KOPT-K1 (cell line): ENCODE data around the gene SLC35B4.

Source experiments
- H3K27ac ChIP-seq: fragments of 200-600 bp; sonication (generic); 2 replicates; pipeline ENCODE4 v1.5.1; 2016; ENCODE audit warnings: antibody characterized with exemption, mild to moderate bottlenecking, low read depth, low read length; ENCODE audit not compliant: poor library complexity, severe bottlenecking
- H3K36me3 ChIP-seq: fragments of 200-600 bp; sonication (generic); 2 replicates; pipeline ENCODE4 v1.5.1; 2017; ENCODE audit warnings: antibody characterized with exemption, mild to moderate bottlenecking, low read length, moderate library complexity; ENCODE audit not compliant: insufficient read depth
- H3K9me3 ChIP-seq: fragments of 200-600 bp; sonication (generic); 2 replicates; pipeline ENCODE4 v1.5.1; 2017; ENCODE audit warnings: antibody characterized with exemption, low read length, mild to moderate bottlenecking; ENCODE audit not compliant: insufficient read depth, poor library complexity, severe bottlenecking

Gene SLC35B4

DNA sequence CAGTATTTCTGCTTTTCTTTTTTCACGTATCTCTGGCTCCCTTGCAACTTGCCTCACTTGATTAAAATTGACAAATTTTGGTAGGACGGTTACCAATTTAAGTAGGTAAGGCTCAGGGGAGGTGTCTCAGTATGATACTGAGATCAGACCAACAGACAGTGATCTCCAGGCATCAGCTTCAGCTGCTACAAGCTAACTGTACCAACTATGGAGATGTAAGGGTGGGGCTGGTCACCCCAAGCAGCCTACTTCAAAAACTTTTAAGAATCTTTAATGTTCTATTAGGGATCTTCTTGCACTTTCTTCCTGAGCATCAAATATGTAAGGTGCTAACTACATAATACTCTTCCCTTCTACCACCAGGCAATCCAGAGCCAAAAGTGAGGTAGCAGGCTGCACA is 26.9 kb downstream of the SLC35B4 start:
- Histone ChIP-seq H3K27ac (no peak overlapping the region), H3K9me3 (no peaks in the 10 kb centered on the region), H3K36me3 (peaks cover 18% of the 10 kb centered on the region)

DNA sequence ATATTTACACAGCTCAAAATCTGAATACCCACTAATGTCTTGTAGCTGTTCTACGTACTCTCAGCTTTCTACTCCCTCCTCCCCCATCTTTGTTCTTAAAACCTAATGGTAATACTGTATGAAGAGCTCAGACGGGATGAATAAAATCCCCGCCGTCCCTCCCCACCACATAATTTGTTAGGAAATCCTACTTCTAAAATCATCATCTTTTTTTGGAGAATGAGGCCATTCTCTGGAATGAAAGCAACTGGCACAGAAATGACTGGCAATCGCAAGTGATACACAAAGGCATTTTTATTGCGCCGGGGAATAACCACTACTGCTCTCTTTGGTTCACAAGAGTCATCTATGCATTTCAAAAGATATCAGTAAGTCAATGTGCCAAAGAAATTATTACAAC is 27.3 kb downstream of the SLC35B4 start:
- peaks cover 13% of the 10 kb centered on the region for H3K36me3 ChIP-seq
- H3K27ac ChIP-seq = no peak overlapping the region
- H3K9me3 ChIP-seq = no peaks in the 10 kb centered on the region

DNA sequence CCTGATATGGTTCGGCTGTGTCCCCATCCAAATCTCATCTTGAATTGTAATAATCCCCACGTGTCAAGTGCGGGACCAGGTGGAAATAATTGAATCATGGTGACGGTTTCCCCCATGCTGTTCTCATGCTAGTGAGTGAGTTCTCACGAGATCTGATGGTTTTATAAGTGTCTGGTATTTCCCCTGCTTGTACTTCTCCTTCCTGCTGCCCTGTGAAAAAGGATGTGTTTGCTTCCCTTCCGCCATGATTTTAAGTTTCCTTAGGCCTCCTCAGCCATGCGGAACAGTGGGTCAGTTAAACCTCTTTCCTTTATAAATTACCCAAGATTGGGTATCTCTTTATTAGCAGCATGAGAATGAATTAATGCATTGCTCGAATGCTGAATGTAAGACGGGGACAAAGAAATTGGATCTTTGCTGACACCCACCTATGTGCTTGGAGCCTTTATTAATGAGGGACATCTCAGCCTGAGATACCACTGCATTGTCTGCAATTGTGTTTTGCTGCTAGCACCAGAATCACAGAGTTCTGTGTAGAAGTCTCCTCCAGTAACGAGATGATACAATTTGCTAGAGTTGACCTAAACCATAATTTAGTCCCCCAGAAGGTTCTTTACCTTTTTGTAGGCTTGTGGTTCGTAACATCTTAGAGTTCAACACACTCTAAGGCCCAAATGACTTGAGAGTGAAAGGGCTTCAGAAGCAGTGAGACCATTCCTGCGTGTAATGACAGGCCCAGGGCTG is 28.6 kb downstream of the SLC35B4 start:
- no peaks in the 10 kb centered on the region for H3K9me3 ChIP-seq
- H3K27ac ChIP-seq = no peak overlapping the region
- peaks cover 8% of the 10 kb centered on the region; the same call in 1 of the 2 replicates for H3K36me3 ChIP-seq

DNA sequence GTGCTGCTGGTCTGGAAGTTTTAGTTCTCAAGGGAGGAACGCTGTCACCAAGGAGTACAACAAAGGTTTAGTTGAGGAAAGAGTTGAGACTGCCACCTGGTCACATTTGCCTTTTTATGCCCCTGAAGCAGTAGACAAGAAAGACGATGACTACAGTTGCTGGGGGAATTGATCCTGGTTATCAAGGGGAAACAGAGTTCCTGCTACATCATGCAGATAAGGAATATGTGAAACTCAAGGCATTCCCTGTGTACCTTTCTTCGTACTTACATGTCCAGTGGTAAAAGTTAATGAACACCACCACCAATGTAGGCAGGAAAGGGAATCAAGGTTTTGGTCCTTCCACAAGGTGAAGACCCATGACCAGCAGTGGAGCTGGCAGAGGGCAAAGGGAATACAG is 31.8 kb downstream of the SLC35B4 start:
- Histone ChIP-seq H3K36me3 (no peaks in the 10 kb centered on the region), H3K9me3 (no peaks in the 10 kb centered on the region), H3K27ac (no peak overlapping the region)

DNA sequence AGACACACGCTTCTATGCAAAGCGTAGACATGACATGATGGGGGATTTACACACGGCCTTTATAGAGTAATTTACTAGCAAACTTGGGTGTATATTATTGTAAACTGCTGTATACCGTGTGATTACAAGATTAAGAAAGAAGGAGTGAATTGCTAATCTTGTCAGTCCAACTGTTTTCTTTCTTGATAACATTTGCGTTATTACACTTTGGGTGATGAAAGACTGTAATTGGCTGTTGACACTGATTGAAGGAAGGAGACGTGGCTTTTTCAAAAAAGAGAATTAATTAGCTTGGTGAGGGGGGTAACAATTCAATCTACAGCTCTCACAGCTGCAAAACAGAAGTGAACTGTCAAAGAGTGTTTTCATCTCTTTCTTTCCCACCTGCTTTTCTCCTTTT is 32.7 kb downstream of the SLC35B4 start:
- Histone ChIP-seq H3K9me3 (no peaks in the 10 kb centered on the region), H3K27ac (no peak overlapping the region), H3K36me3 (no peaks in the 10 kb centered on the region)

DNA sequence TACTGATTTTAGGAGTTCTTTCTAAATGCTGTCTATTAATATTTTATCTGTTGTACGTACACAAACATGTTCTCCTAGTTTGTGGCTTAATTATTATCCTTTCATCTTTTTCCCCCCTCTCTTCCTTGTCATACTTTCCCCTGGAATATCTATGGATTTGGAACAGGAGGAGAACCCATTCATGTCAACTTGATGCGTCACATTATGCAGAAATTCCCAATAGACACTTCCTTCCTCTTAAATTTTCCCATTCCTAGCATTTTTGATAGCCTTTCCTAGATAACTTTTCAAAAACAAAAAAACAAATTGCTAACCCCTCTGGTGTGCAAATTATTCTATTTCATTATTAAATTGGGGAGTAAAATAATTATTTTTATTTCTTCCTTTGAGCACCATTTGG is 36.2 kb downstream of the SLC35B4 start:
- Histone ChIP-seq H3K27ac (no peak overlapping the region), H3K36me3 (no peaks in the 10 kb centered on the region), H3K9me3 (no peaks in the 10 kb centered on the region)

DNA sequence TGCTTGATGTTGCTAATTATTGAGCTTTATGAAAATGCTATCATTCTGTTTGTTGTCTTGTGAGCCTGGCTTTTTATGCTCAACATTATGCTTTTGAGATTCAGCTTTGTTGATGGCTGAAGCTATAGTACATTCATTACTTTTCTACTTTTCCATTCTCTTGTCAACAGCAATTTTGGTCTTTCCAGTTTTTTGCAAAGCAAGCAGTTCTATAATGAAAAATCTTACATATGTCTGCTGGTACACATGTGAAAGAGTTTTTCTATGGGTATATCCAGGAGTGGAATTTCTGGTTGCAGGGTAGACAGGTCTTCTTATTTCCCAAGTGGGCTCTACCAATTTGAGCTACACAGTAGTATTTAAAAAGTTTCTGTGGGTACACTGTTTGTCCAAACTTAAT is 36.8 kb downstream of the SLC35B4 start:
- H3K9me3 ChIP-seq = no peaks in the 10 kb centered on the region

DNA sequence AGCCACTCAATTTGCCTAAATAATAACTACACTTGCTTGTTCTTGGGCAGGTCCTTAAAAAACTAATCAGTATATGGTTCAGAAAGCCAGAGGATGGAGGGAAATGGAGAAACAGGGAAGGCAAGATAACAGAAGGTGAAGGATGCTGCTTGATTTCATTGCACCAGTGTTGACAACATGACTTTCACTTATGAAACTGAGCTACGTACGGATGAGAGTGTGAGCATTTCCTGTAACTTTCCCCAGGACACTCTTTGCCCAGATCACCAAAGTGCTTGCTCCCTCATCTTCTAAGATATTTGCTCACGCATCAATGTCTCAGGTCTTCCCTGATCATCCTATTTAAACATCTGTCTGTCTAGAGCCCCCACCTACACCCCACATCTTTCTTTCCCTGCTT is 37.4 kb downstream of the SLC35B4 start:
- H3K36me3 ChIP-seq = no peaks in the 10 kb centered on the region
- H3K9me3 ChIP-seq = no peaks in the 10 kb centered on the region
- H3K27ac ChIP-seq = no peak overlapping the region

More for the DNA sequence above, 36.8 kb downstream of the SLC35B4 start:
- Histone ChIP-seq H3K36me3 (no peaks in the 10 kb centered on the region), H3K27ac (no peak overlapping the region)

DNA sequence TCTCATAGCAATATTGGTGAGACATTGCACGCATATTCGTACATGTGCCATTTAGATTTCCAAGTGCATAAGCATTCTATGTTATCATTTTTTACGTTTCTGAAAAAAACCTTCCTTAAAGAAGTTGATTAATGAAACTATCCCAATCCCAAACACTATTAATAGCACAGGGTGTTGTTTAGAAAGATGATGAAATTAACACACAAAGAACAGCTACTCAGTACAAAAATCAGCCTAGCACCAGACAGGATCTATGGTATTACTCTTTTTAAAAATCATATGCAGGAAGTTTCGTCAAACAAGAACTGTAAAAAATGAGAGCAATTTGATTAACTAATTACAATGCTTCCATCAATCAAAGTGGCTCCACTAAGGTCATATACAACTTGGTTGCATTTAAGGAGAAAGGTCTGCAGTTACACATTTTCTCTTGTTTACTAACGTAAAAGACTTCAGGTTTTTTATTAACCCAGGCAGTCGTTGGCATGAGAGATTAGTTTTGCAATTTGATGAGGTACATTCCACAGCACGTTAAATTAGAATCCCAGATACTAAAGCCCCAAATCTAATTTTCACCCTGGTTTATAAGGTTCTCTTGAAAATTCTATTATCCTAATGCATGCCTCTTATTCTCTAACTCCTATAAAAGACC is 38.1 kb downstream of the SLC35B4 start:
- Histone ChIP-seq H3K36me3 (no peaks in the 10 kb centered on the region), H3K27ac (no peak overlapping the region), H3K9me3 (no peaks in the 10 kb centered on the region)

DNA sequence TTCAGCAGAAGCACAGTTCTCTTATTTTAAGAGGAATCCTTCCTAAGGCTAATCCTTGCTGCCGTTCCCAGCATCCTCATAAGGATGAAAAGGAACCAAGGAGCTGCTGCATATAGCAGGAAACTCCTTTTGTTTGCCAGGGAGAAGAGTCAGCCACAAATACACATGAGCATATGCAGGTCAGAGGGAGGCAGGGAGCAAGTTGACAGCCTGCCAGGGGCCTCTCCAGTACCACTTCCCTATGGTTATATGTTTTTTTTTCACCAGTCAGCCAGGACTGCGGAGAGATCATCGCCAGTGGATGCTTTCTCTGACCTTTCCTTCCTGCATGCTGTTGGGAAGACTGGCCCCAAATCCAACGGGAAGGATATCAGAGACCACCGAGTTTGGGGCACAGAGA is 39.8 kb downstream of the SLC35B4 start:
- no peaks in the 10 kb centered on the region for H3K9me3 ChIP-seq
- no peaks in the 10 kb centered on the region for H3K36me3 ChIP-seq
- H3K27ac ChIP-seq = no peak overlapping the region

DNA sequence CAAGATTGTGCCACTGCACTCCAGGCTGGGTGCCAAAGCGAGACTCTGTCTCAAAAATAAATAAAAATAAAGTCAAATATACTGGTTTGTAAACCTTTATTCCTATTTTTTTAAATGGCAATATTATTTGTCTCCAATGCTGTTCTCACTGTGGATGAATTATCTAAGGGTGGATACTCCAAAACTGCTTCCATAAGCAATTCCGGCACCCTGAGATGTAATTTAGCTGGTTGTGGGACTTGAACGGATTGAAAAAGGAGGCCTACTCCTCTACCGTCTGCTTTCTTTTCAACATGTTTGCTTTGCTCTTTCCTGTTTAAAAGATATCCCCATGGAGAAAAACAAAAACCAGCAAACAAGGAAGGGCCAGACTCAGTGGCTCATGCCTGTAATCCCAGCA is 54.4 kb downstream of the SLC35B4 start:
- Histone ChIP-seq H3K9me3 (peaks cover 5% of the 10 kb centered on the region), H3K36me3 (no peaks in the 10 kb centered on the region), H3K27ac (no peak overlapping the region)

DNA sequence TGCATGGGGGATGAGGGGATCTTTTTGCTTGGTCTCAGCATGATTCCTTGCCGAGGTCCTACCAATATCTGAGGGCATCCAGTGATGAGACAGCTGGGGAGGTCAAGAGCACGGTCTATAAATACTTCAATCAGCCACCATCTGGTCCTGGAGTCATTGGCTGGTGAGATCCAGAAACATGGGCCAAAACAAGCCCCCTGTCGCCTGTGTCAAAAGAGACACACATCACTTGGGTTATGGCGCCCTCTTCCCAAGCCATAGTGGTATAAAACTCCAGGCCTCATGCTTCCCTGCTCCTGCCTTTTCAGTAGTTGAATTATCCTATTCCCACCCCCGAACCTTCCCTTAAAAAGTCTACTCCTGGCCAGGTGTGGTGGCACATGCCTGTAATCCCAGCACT is 60.9 kb downstream of the SLC35B4 start:
- Histone ChIP-seq H3K9me3 (peaks cover 5% of the 10 kb centered on the region), H3K36me3 (no peaks in the 10 kb centered on the region), H3K27ac (no peak overlapping the region)

DNA sequence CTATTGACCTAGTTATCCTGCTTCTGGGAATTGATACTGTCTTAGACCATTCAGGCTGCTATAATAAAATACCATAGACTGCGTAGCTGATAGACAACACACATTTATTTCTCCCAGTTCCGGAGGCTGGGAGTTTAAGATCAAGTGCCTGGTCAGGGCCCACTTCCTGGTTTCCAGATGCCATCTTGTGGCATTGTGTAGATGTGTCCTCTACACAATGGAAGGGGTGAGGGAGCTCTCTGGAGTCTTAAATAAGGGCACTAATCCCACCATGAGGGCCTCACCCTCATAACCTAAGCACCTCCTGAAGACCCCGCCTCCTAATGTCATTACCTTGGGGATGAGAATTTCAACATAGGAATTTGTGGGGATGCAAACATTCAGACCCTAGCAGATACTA is 62.4 kb downstream of the SLC35B4 start:
- Histone ChIP-seq H3K9me3 (peaks cover 5% of the 10 kb centered on the region), H3K27ac (no peak overlapping the region), H3K36me3 (no peaks in the 10 kb centered on the region)

DNA sequence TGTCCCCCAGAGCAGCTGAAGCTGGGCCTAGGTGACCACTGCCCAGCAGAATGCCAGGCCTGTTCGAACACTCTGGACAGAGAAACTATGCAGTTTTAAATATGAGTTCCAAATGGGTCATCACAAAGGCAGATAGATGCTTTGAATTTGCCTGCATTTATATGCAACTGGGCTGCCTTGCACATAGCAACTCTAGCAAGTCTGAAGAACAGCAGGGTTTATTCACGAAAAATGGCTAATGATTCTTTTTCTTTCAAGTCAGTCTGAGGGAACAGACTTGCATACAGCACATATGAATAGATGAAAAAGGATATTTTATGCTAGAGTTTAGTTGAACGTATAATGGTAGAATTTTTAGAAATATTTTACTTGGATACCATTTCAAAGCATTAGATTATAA is 68.5 kb downstream of the SLC35B4 start:
- Histone ChIP-seq H3K36me3 (no peaks in the 10 kb centered on the region), H3K9me3 (no peaks in the 10 kb centered on the region), H3K27ac (no peak overlapping the region)

DNA sequence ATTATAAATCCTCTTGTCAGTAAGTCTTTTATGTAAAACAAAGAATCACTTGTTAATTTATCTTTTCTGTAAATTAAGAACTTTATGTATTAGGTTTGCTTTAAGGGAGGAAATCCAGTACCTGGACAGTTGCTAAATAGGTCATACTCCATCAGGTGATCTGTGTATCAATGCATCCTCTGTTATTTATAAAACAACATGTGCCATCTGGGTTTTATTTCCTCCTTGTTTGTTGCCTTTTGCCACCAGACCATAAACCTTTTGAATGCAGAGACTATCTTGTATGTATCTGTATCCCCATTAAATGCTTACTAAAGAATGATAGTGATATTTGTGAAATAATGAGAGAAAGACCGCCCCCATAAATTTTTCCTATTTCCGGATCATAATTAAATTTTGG is 70.0 kb downstream of the SLC35B4 start:
- no peaks in the 10 kb centered on the region for H3K9me3 ChIP-seq
- H3K27ac ChIP-seq = no peak overlapping the region
- no peaks in the 10 kb centered on the region for H3K36me3 ChIP-seq

DNA sequence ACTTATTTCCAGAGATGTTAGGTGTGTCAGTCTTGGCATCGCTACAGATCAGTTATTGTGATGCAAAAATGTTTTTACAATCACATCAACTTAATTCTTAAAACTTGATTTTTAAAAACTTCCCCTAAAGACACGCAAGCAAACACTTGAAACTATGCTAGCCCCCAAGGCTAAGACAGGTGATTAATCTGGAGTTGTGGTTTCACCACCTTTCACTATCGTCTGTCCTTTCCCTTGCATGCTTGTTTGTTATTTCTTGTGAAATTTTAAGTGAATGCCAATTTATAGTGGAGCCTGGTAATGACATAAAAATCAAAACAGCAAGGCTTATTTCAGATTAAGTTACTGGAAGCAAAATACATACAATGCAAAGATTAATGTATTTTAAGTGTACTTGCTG is 70.4 kb downstream of the SLC35B4 start:
- Histone ChIP-seq H3K9me3 (no peaks in the 10 kb centered on the region), H3K27ac (no peak overlapping the region), H3K36me3 (no peaks in the 10 kb centered on the region)
